Stimulated activated CD8-positive, alpha-beta memory T cell treated with anti-CD3 and anti-CD28 coated beads, Interleukin-15, amount 100 ng/mL, for 4 hours (primary cell): ENCODE results near the gene PARD3.
"Not testable (repeated sequence)": the region's sequence is repeated elsewhere in the genome, so short reads cannot be mapped to it uniquely, and the experiment has no call there.

Experiments
- DNase-seq, 2 donors: peaks; one replicate each; pipeline ENCODE4 v3.0.0-alpha.2; 2020; ENCODE audit warnings: low read depth in 2 of 2

Gene PARD3

DNA sequence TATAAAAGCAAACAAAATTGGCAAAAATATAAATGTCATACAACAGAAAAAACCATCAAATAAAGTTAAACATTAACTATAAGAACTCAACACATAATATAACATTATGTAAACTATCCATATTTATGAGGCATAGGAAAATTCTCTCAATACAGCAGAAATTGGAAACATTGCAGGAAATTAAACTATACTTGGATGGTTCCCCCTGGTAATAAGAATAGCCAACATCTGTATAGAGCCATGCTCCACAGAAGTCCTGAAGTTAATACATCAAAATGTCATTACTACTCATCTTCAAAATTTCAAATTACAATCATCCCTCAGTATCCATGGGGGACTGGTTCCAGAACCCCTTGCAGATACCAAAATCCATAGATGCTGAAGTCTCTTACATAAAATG lies 350.5 kb downstream of the PARD3 start:
- DNase-seq = no peak

DNA sequence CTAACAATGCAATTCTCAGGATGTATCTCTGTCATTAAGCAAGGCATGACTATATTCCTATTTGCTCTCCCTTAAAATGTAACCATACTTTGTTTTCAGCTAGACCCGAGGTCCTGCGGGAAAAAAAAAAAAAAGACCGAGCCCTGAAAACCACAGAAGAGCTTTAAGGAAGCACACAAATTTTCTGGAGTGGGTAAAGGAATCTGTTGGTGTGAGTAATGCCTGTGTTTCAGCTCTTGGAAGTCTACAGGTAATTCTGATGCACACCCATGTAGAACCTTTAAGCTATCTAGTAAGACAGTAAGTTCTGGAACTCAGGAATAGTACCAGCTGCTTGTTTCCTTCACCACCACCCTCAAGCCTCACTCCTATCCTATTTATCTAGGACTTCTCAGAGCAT lies 351.1 kb downstream of the PARD3 start:
- DNase-seq = no peak

DNA sequence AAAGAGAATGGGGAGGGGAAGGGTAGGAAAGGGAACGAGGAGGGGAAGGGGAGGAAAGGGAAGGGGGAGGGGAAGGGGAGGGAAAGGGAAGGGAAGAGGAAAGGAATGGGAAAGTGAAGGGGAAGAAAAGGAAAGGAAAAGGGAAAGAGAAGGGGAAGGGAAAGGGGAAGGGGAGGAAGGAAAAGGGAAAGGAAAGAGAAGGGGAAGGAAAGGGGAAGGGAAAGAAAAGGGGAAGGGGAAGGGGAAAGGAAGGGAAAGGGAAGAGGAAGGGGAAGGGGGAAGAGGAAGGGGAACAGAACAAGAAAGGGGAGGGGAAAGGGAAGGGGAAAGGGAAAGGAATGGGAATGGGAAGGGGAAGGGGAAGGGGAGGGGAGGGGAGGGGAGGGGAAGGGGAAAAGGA lies 352.1 kb downstream of the PARD3 start:
- no peak for DNase-seq

DNA sequence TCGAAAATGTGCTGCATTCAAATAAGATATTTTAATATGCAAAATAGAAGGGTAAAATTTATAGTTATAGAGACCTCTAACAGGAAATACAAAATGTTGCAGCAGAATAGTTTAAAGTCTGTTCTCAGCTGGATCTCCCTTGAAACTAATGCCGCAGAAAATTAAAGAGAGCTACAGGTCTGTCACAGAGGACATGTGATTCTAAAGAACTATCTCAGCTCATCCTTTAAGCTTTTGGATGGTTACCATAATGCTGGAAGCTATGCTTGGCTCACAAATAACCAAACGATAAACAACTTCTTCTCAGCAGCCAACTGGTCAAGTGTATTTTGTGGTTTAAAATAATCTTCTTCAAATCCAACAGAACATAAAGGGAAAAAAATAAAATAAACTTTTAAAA lies 353.0 kb downstream of the PARD3 start:
- DNase-seq = no peak

DNA sequence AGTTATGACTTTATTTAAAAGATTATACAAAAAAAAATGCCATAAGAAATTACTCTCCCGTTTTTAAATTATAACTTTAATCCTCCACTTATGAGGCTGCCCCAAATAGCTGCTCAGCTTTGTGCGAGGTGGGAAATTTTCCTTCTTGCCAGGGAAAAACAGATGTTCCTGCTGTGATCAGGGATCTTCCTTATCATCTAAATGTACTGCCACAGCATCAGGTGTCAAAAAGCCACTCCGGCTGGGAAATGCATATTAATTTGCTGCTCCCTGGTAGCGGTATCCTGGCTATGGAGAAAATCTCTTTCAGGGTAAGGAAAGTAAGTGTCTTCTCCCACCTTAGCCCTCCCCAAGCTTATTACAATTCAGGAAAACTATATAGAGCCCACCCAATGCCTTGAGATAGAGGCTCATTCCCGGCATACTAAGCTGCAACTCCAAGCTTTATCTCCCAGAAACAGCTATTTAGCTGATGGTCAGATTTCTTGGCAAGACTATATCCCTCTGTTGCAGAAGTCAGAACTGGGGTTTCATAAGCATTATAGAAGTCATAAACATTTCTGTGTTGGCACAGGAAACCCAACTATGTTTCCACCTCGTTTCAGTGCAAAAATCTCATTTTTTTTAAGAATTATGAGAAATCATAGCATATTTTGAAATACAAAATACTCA lies 360.4 kb downstream of the PARD3 start:
- no peak for DNase-seq

DNA sequence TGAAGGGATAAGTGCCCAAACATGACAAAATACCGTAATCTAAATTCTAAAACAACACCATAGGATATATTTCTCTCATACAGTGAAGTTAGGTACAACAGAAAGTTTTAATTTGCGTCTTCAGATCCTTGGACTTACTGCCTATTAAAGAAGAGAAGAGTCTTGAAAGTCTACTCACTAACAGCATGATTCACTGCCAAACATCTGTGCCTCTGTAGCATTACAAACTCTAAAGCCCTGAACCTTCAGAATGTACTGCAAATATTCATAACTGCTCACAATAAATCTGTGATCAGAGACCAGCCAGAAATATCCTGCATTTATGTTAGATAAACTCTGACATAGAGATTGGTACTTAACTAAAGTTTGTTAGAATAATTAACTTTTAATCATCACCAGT lies 365.3 kb downstream of the PARD3 start:
- DNase-seq = no peak

DNA sequence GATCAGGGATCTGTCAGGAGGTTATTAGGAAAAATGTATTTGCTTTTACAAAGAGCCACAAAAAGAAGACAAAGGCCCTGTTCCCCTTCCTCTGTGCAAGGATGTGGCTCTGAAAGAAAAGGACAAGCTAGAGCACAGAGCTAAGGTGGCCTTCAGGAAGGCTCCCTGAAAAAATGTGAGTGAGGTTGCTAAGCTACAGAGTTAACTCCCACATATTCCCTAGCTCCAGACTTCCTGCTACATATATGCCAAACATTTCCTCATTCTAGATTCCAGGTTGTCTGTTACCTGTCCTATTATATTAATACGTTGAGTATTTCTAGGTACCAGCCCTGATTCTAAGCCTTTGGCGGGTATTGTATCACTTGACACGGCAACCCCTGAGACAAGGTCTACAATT lies 369.0 kb downstream of the PARD3 start:
- DNase-seq = no peak

DNA sequence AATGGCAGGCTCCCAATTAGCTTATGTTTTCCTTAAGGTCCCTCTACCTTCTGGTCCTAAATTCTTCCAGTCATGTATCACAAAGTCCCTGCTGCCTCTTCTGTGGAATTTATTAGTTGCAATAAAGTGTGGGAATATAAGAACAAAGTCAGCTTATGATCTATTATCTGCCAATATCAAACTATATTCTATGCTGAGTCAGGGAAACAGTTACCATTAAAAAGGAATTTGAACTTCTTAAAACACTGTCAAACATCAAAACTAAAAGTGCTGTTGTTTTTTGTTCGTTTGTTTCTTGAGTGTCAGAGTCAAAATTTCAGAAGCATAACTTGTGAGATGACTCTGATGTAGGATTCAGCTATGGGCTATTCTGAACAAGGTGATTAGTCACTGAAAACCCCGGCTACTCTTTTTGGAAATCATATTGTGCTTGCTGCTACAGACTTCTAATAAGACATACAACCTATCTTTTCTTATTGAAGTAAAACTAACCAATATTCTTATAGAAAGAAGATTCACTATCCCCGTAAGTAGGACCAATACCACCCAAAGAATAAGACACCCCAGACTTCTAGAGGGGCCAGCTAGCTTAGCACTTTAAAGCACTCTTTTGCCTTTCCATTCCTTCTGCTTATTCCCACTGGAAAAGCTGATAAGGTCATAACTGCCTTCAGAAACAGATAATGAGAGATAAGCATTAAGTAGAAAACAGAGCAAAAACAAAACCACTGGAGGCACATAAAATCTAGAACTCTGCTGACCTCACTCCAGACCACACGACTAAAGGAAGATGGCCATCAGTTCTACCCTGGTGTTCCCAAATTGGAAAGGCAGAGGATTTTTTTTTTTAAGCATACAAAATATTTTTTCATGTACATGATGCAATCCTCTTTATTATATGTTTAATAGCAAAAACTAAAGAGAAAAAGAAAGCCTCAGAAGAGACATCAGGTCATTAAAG lies 370.6 kb downstream of the PARD3 start:
- no peak for DNase-seq

DNA sequence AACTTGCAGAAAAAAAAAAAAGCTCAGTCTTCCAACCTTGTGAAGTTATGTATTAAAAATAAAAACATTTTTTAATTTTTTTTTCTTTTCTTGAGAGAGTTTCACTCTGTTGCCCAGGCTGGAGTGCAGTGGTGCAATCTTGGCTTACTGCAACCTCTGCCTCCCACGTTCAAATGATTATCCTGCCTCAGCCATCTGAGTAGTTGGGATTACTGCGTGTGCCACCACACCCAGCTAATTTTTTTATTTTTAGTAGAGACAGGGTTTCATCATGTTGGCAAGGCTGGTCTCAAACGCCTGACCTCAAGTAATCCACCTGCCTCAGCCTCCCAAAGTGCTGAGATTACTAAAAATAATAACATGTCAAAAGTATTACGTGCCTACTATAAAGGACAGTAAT lies 375.7 kb downstream of the PARD3 start:
- DNase-seq = not testable (repeated sequence)

DNA sequence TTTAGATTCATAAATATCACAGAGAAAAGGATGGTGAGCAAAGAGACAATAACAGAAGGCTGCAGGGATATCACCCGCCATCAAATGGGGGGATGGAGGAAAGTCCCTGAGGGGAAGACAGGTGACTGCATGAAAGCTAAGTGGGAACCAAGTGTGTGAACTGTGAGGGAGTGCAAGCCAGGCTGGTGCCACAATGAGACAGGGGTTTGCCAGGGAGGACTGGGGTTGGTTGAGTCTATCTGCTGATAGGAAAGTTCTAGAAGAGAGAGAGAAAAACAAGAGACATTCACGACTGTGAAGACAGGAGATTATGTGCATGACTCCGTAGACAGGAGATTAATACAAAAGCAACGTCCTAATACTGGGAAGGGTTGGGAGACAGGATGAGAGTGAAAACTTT lies 376.4 kb downstream of the PARD3 start:
- no peak for DNase-seq

DNA sequence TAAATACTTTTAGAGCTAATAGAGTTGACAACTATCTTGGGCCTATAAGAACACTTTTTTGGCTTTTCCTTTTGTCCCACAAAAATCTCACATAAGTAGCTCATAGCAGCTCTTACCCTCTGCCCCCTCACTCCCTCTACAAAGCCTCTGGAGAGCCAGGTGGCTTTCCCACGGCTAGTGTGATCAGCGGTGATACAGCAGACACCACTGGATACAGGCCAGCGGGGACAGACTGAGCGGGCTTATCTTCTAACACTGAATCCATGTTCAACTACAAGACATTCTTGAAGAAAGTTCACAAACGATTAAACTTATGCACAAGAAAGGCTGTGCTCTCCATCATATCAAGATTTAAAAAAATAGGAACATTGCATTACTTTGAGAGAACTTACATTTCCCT lies 377.2 kb downstream of the PARD3 start:
- no peak for DNase-seq

DNA sequence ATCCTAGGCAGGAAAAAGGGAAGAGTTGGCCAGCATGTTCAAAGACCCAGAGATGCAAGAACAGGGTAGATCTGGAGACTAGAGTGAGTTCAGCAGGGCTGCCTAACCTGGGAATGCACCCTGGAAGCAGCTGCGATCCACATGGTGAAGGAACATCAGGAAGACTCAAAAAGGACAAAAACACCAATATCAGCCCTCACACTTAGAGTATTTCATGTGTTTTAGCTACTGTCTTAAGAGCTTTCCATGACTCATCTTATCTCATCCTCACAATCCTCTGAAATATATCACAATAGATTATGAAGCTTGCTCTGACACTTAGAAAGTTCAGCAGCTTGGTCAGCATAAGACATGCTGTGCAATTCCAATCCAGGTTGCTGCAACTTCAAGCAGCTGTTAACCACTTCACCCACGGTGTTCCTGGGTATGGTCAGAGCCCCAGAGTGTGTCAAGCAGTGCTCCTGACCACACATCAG lies 380.9 kb downstream of the PARD3 start:
- no peak for DNase-seq

DNA sequence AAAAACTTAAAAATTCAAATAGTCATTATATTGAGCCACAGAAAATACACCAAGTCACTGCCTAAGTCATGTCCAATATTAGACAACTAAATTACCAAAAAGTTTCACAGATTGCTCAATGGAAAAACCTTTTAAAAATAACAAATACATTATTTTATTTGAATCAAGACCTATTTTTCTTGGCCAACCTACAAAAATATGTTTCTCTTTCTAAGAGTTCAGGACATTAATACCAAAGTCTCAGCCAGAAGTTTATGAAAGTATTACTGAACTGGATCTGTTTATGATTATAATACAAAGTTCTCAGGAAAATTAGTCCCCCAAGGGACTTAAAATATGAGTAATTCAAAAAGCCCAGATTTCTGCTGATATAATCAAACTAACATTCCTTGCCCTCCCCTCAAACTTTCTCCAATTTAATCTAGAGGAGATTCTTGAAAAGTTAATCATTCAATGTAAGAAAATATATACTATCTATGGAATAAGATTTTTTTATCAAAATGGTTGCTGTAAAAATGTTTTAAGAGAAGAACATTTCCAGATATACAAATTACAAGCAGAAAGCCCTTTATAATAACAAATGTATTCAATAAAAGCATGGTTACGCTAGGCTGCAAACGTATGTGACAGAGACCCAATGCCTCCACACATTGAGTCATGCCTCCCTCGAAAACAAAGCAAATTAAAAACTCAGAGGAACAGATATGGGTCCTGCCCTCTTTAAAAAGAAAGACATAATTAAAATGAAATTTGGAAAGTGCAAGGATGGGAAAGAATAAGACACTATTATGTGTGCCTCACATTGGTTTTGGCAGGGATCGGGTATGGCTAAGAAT lies 381.6 kb downstream of the PARD3 start:
- no peak for DNase-seq

DNA sequence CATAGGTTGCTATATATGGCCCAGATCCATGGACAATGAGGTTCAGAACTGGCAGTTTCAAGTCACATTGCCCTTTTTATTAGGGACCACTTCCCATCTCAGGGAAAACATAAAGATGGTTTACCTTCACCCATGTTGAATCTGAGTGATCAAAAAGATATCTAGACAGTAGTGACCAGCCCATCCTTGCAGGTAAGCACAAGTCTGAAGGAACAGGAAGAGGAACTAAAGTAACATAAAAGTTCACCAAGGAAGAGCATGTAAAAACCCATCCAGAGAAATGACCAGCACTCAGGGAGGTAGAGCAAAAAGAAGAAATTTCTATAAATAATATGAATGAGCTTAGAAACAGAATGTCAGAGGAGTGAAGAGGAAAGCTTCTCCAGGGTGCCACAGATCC lies 382.5 kb downstream of the PARD3 start:
- DNase-seq = no peak

DNA sequence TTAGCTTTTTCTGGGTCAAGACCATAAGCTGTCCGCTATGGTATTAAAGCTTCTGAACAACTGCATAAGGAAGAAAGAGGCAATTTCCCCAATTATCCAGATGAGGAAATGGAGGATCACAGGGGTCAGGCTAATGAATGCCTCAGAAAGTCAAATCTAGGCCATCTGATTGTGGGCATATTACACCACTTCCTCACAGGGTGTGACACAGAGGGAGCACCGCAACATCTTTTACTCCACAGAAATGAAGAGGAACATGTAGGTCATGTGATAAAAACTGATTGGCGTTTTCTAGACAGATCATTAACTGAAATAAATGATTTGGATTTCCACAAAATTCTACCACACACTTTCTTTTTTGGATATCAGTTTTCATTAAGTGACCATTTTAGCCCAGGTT lies 384.4 kb downstream of the PARD3 start:
- DNase-seq = no peak

DNA sequence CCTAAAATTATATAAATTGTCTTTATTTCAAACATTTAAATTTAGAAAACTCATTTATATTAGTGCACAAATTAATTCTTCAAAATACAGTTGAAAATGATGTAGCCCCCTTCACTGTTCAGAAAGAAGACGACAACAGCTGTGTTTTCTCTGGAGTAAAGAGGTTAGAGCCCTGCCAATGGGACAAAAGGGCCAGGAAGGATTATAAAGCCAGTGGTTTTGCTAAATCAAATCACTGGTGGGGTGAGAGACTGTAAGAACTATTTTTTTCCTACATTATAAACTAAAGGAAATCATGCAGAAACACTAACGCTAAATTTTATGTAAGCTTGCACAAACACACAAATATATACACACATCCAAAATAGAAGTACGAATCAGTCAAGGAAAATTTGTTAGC lies 386.6 kb downstream of the PARD3 start:
- DNase-seq = no peak

DNA sequence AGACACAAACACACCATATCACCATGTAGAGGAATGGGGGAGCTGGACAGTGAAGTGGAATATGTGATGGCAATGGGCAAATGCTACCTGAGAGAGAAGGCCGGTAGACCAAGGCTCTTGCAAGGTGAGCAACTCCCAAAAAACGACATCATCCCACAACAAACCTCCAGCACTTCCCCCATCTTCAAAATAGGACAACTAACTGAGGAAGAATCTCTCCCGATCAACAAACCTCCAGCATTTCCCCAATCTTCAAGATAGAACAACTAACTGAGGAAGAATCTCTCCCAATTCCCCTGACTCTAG lies 387.2 kb downstream of the PARD3 start:
- no peak for DNase-seq

DNA sequence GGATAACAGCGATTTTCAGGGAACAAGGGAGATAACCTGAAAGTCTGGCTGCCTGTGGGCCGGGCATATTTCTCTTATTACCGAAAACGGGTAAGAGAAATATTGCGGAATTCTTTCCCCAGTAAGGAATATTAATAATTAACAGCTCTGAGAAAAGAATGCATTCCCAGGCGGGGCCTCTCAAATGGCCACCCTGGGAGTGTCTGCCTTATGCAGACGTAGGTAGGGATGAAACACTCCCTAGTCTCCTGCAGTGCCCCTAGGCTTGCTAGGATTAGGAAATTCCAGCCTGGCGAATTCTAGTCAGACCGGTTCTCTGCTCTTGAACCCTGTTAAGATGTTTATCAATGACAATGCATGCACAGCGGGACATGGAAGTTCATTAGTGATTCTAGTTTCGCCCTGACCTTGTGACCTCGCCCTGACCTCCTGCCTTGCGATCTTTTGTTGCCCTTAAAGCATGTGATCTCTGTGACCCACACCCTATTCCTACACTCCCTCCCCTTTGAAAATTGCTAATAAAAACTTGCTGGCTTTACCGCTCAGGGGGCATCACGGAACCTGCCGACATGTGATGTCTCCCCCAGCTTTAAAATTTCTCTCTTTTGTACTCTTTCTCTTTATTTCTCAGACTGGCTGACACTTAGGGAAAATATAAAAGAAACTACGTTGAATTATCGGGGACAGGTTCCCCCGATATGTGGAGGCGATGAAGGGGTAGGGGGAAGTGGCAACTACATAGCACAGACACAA lies 387.8 kb downstream of the PARD3 start:
- not testable (repeated sequence) for DNase-seq

DNA sequence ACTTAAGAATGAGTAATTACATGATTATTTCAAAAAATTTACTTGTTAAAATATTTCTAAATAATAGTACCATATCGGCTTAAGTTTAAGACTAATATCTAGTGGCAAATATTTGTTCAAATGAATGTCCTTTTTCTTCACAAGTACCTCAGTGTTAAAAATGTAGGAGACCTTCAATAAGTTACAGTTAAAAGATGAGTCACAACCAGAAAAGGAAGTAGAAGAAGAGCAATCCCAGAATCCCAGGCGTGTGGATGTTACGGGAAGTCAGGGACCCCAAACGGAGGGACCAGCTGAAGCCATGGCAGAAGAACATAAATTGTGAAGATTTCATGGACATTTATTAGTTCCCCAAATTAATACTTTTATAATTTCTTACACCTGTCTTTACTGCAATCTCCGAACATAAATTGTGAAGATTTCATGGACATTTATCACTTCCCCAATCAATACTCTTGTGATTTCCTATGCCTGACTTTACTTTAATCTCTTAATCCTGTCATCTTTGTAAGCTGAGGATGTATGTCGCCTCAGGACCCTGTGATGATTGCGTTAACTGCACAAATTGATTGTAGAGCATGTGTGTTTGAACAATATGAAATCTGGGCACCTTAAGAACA lies 388.4 kb downstream of the PARD3 start:
- not testable (repeated sequence) for DNase-seq

DNA sequence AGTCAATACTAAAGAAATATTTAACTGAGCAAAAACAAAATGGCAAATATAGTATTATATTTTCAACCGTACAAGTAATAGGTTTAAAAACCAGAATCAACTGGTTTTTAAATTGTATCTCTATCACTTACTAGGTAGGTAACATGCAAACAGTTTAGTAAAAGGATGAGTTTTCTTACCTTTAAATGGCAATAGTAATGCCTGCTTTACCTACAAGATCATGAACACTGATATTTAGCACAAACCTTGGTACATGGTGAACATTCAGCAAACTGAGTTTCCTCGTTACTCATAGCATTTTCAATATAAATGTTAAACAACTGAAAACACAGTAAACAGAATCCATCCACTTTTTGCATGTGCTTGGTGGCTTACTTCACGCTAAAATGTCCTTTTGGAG lies 389.1 kb downstream of the PARD3 start:
- DNase-seq = no peak
